ENCODE measurements around the gene CATSPERD. TPM values are rescaled to one million over a fixed set of nuclear protein-coding genes. Genes with fewer than 3 reads are reported as not detected.

The CATSPERD gene
- total RNA-seq, 6 experiments from 2014 or later = not detected

- Mint-ChIP-seq H3K4me1 (ENCODE audit: low read depth) (no peaks in the 10 kb centered on the region), H3K27ac (no peak overlapping the region), H3K4me3 (no peak overlapping the region), H3K27me3 (ENCODE audit: insufficient read depth) (peaks cover 18% of the 10 kb centered on the region), H3K9me3 (no peaks in the 10 kb centered on the region), H3K36me3 (ENCODE audit: low read depth) (no peaks in the 10 kb centered on the region)
- TF ChIP-seq CTCF (IDR thresholded peaks at IDR 0.05) = no peak
- no peak for DNase-seq
Measured at GRCh38 chr19:5753743-5754142, 33.3 kb downstream of the CATSPERD start.

GRCh38 chr19:5762608-5763217, 42.3 kb downstream of the CATSPERD start:
- H3K27me3 Mint-ChIP-seq (ENCODE audit: insufficient read depth) = peaks cover 6% of the 10 kb centered on the region
- H3K4me1 Mint-ChIP-seq (ENCODE audit: low read depth) = no peaks in the 10 kb centered on the region
- no peak for DNase-seq
- no peak overlapping the region for H3K27ac Mint-ChIP-seq
- TF ChIP-seq CTCF (IDR thresholded peaks at IDR 0.05) = no peak
- H3K36me3 Mint-ChIP-seq (ENCODE audit: low read depth) = no peaks in the 10 kb centered on the region
- H3K9me3 Mint-ChIP-seq = no peaks in the 10 kb centered on the region
- H3K4me3 Mint-ChIP-seq = no peak overlapping the region

GRCh38 chr19:5765220-5765619, 44.8 kb downstream of the CATSPERD start:
- Mint-ChIP-seq H3K4me1 (ENCODE audit: low read depth) (no peaks in the 10 kb centered on the region), H3K27me3 (ENCODE audit: insufficient read depth) (peaks cover 3% of the 10 kb centered on the region; the same call in 1 of the 2 replicates), H3K9me3 (no peaks in the 10 kb centered on the region), H3K4me3 (no peak overlapping the region), H3K36me3 (ENCODE audit: low read depth) (no peaks in the 10 kb centered on the region), H3K27ac (no peak overlapping the region)
- no peak for TF ChIP-seq CTCF (IDR thresholded peaks at IDR 0.05)
- no peak for DNase-seq

- H3K4me3 Mint-ChIP-seq = no peak overlapping the region
- no peak overlapping the region for H3K27ac Mint-ChIP-seq
- TF ChIP-seq CTCF (IDR thresholded peaks at IDR 0.05) = no peak
- no peak for DNase-seq
- H3K27me3 Mint-ChIP-seq (ENCODE audit: insufficient read depth) = peaks cover 5% of the 10 kb centered on the region; the same call in 1 of the 2 replicates
- H3K36me3 Mint-ChIP-seq (ENCODE audit: low read depth) = no peaks in the 10 kb centered on the region
- H3K9me3 Mint-ChIP-seq = no peaks in the 10 kb centered on the region
- no peaks in the 10 kb centered on the region for H3K4me1 Mint-ChIP-seq (ENCODE audit: low read depth)
Measured at GRCh38 chr19:5767949-5768348, 47.5 kb downstream of the CATSPERD start.

- no peak for DNase-seq
- TF ChIP-seq CTCF (IDR thresholded peaks at IDR 0.05) = no peak
- no peaks in the 10 kb centered on the region for H3K36me3 Mint-ChIP-seq (ENCODE audit: low read depth)
- H3K27me3 Mint-ChIP-seq (ENCODE audit: insufficient read depth) = peaks cover 5% of the 10 kb centered on the region
- peaks cover 11% of the 10 kb centered on the region; the same call in 1 of the 2 replicates for H3K4me1 Mint-ChIP-seq (ENCODE audit: low read depth)
- H3K4me3 Mint-ChIP-seq = no peak overlapping the region
- no peaks in the 10 kb centered on the region for H3K9me3 Mint-ChIP-seq
- H3K27ac Mint-ChIP-seq = no peak overlapping the region
Measured at GRCh38 chr19:5772416-5772815, 52.0 kb downstream of the CATSPERD start.
